ENCODE data around the gene BLOC1S5. TPM values are rescaled to one million over a fixed set of nuclear protein-coding genes. Genes with fewer than 3 reads are reported as not detected.

BLOC1S5 gene
- polyA plus RNA-seq, 3 donors = 3.7 to 11.7 (median 9.2) TPM

- Histone ChIP-seq H3K36me3 (replicated peaks in 1 of 2; ENCODE audit: control insufficient read depth in 1 of 2, insufficient read depth in 2 of 2, low read length in 2 of 2) (peaks cover 12 to 26% of the 10 kb centered on the region in 2 donors), H3K79me2 (ENCODE audit: insufficient read depth, low read length) (no peaks in the 10 kb centered on the region), H4K20me1 (ENCODE audit: insufficient read depth, low read length) (no peaks in the 10 kb centered on the region), H3K27me3 (ENCODE audit: control insufficient read depth in 2 of 2, insufficient read depth in 2 of 2, low read length in 2 of 2) (no peaks in the 10 kb centered on the region), H2AFZ (ENCODE audit: insufficient read depth, low read depth, low read length, poor library complexity, severe bottlenecking) (no peak overlapping the region), H3K4me2 (replicated peaks; ENCODE audit: extremely low read depth, low read length, poor library complexity, severe bottlenecking) (no peak overlapping the region), H3K4me3 (replicated peaks in 1 of 3; ENCODE audit: low read depth in 2 of 3, low read length in 3 of 3) (no peak overlapping the region), H3K9ac (ENCODE audit: insufficient read depth, low read length, poor library complexity, severe bottlenecking) (no peak overlapping the region), H3K27ac (ENCODE audit: low read depth in 1 of 2, low read length in 2 of 2) (no peak overlapping the region), H3K9me3 (replicated peaks in 1 of 2; ENCODE audit: control insufficient read depth in 1 of 2, insufficient read depth in 1 of 2, low read length in 2 of 2) (no peaks in the 10 kb centered on the region), H3K4me1 (ENCODE audit: control insufficient read depth in 1 of 2, insufficient read depth in 2 of 2, low read length in 2 of 2) (no peaks in the 10 kb centered on the region)
- Mint-ChIP-seq H3K36me3 (peaks cover 28 to 46% of the 10 kb centered on the region in 2 donors), H3K4me3 (no peak overlapping the region), H3K4me1 (no peaks in the 10 kb centered on the region), H3K27me3 (ENCODE audit: low read depth in 3 of 3) (peaks cover 0 to 2% (median 0%) of the 10 kb centered on the region in 3 donors), H3K27ac (no peak overlapping the region), H3K9me3 (no peaks in the 10 kb centered on the region)
- TF ChIP-seq, protein P1, sequence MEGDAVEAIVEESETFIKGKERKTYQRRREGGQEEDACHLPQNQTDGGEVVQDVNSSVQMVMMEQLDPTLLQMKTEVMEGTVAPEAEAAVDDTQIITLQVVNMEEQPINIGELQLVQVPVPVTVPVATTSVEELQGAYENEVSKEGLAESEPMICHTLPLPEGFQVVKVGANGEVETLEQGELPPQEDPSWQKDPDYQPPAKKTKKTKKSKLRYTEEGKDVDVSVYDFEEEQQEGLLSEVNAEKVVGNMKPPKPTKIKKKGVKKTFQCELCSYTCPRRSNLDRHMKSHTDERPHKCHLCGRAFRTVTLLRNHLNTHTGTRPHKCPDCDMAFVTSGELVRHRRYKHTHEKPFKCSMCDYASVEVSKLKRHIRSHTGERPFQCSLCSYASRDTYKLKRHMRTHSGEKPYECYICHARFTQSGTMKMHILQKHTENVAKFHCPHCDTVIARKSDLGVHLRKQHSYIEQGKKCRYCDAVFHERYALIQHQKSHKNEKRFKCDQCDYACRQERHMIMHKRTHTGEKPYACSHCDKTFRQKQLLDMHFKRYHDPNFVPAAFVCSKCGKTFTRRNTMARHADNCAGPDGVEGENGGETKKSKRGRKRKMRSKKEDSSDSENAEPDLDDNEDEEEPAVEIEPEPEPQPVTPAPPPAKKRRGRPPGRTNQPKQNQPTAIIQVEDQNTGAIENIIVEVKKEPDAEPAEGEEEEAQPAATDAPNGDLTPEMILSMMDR (IDR thresholded peaks at IDR 0.05) = no peak
- intact Hi-C loops (cut with micrococcal nuclease) = no loop called here
- DNase-seq = no peak
- WGBS (ENCODE audit: insufficient coverage) = no CpG with 5 or more reads among the region's 3 CpGs
Measured at GRCh38 chr6:8013763-8014162, 50.4 kb downstream of the BLOC1S5 start.

GRCh38 chr6:8006208-8006607 lies 58.0 kb downstream of the BLOC1S5 start:
- Mint-ChIP-seq H3K27ac (no peak overlapping the region), H3K36me3 (peaks cover 4 to 5% of the 10 kb centered on the region in 2 donors), H3K9me3 (no peaks in the 10 kb centered on the region), H3K4me1 (no peaks in the 10 kb centered on the region), H3K27me3 (ENCODE audit: low read depth in 3 of 3) (no peaks in the 10 kb centered on the region), H3K4me3 (no peak overlapping the region)
- H3K27ac ChIP-seq (ENCODE audit: low read depth in 1 of 2, low read length in 2 of 2) = no peak overlapping the region
- no peaks in the 10 kb centered on the region for H3K79me2 ChIP-seq (ENCODE audit: insufficient read depth, low read length)
- DNase-seq = peak in 1 of 3 donors; percentile 9
- no peaks in the 10 kb centered on the region for H3K36me3 ChIP-seq (replicated peaks in 1 of 2; ENCODE audit: control insufficient read depth in 1 of 2, insufficient read depth in 2 of 2, low read length in 2 of 2)
- no peak overlapping the region for H3K4me2 ChIP-seq (replicated peaks; ENCODE audit: extremely low read depth, low read length, poor library complexity, severe bottlenecking)
- intact Hi-C loops (cut with micrococcal nuclease) = no loop called here
- 100% methylated on average over 1 of the region's 1 CpG for WGBS (ENCODE audit: insufficient coverage)
- H3K27me3 ChIP-seq (ENCODE audit: control insufficient read depth in 2 of 2, insufficient read depth in 2 of 2, low read length in 2 of 2) = no peaks in the 10 kb centered on the region
- TF ChIP-seq, protein P1 (IDR thresholded peaks at IDR 0.05) = peak; percentile 37
- no peaks in the 10 kb centered on the region for H3K9me3 ChIP-seq (replicated peaks in 1 of 2; ENCODE audit: control insufficient read depth in 1 of 2, insufficient read depth in 1 of 2, low read length in 2 of 2)
- H2AFZ ChIP-seq (ENCODE audit: insufficient read depth, low read depth, low read length, poor library complexity, severe bottlenecking) = no peak overlapping the region
- no peak overlapping the region for H3K4me3 ChIP-seq (replicated peaks in 1 of 3; ENCODE audit: low read depth in 2 of 3, low read length in 3 of 3)
- no peaks in the 10 kb centered on the region for H3K4me1 ChIP-seq (ENCODE audit: control insufficient read depth in 1 of 2, insufficient read depth in 2 of 2, low read length in 2 of 2)
- no peak overlapping the region for H3K9ac ChIP-seq (ENCODE audit: insufficient read depth, low read length, poor library complexity, severe bottlenecking)
- H4K20me1 ChIP-seq (ENCODE audit: insufficient read depth, low read length) = no peaks in the 10 kb centered on the region

Data from CD14-positive monocyte (primary cell).